Head of caudate nucleus (tissue), 42 donors: ENCODE data around the gene GPATCH8.
A peak's percentile ranks its signal among the peaks of the same experiment; 100 is the strongest.
"Not testable (repeated sequence)": the region's sequence is repeated elsewhere in the genome, so short reads cannot be mapped to it uniquely, and the experiment has no call there.

Source experiments
- DNase-seq, 42 donors: peaks; one replicate each; pipeline versions ENCODE4 v3.0.0 to v3.0.0-alpha.2; 2020 to 2021; ENCODE audit warnings: mixed read lengths in 7 of 42
- intact Hi-C: fragments of 100-400 bp; cut with DNase I; formaldehyde crosslinking; loops from one replicate; pipeline ENCODE4 v1.15.0; 2022

The GPATCH8 gene

DNA sequence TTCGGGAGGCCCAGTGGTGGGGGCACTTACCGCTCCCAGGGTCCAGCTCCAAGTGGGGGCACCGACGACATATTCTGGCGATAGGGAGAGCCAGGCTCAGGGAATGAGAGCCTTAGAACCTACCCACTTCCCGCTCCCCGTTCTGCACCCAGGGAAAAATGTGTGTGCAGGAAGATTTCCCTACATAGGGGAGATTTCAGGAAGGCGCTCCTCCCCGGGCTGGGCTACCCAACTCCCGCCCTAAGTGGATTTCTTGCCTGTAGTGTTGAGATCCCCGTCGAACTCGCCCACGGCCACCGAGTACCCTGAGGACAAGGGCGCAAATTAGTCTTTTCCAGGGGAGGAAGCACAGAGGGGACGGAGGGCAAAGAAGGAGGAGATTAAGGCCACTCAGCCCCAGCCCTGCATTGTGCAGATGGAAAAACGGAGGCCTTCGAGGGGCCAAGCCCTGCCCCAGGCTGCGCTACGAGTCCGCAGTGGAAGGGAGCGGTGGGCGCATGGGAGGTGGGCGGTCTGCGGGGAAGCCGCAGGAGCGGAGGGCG is 118.9 kb downstream of the GPATCH8 start:
- intact Hi-C loops = no loop called here
- DNase-seq = no peak

DNA sequence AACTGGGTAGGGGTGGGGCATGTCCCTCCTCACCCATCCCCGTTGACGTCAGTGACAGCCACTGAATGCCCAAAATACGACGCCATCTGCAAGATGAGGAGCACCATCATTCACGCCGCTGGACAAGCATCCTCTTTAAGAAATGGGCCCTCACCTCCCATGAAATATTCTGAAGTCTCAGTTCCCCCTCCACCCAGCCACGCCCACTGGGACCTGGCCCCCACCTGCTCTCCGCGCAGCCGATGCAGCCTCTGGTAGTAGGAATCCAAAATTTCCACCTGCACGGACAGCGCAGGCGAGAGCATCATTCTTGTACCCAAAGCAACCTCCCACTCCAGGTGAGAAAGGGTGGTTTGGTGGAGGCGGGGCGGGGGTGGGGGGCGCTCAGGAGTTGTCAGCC is 119.3 kb downstream of the GPATCH8 start:
- no peak for DNase-seq
- intact Hi-C loops = no loop called here

DNA sequence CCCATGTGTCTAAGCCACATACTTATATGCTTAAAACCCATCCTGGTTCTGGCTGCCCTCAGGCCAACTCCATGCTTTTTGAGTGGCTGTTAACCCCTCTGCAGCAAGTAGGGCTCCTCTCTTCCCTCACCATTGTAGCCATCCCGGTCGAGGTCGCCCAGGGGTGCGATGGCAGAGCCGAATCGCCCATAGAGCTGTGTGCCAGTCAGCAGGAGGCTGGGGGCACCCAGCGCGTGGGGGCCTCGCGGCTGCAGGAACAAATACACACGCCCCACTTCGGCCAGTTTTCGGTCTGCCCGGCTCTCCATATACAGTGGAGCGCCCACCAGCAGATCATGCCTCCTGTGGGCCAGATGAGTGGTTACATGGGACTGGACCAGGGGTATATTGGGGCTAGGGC is 119.8 kb downstream of the GPATCH8 start:
- intact Hi-C loops = no loop called here
- DNase-seq = no peak

DNA sequence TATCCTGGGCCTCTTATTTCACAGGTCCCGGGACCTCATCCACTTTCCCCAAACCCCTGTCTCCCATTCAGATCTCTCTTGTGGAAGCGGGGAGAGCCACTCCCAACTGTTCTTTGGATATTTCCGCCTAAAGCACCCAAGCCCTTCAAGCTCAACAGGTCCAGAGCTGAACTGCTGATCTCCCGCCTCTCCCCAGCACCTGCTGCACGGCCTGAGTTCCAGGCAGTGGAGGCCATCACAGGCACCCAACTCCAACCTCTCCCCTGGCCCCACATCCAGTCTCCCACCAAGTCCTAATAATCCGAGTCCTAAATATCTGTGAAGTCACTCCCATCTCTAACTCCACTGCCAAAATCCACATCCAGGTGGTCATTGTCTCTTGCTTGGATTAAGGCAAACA is 120.3 kb downstream of the GPATCH8 start:
- DNase-seq = no peak

DNA sequence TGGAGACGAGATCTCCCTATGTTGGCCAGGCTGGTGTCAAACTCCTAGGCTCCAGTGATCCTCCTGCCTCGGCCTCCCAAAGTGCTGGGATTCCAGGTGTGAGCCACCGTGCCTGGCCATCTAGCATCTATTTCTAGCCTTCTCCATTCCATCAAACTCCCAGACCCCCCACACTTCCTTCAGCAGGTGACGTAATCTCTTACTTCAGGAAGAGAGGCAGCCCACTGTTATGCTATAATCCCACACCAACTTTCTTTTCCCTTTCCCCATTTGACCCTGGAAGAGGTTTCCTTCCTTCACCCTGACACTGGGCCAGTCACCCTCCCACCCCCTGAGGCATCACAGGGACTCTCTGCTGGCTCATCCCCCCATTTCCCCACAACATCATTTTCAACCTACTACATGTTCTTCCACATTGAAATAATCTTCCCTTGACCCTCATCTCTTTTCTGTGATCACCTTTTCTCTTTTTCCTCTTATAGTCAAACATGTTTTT is 121.3 kb downstream of the GPATCH8 start:
- intact Hi-C loops = no loop called here
- DNase-seq = no peak

More for the DNA sequence above, 120.3 kb downstream of the GPATCH8 start:
- intact Hi-C loops = no loop called here

DNA sequence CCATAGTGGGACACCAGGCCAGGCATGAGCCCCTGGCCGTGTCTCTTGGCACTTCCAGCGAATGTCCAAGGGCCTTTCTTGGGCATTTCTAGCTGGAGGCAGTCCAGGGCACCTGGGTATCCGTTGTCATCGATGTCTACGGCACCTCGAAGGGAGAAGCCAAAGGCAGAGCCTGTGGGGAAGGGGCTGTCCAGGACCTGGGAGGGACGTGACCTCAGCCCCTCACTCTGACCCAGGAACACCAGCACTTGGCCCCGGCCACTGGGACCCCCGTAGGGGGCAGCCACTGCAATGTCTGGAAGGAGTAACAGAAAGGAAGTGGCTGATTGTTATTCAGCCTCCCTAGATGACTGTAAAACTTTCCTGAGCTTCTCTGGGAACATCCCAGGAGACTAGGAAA is 122.4 kb downstream of the GPATCH8 start:
- intact Hi-C loops = no loop called here
- no peak for DNase-seq

DNA sequence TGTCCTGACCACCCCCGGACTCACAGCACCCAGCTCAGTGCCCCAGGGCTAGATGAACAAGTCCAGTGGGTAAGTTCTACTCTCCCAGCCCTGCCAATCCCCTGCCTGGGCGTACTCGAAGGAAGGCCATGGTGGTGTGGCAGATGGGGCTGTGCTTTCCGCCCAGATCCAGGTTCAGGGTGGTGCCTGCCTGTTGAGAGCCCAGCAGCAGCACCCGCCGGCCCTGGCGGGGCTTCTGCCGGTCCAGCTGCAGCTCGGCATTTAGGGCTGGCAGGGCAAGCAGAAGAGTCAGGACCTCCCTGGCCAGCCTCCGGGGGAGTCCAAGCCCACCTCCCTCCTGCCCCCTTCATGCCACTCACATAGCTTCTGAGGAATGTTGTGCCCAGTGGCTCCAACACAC is 123.3 kb downstream of the GPATCH8 start:
- DNase-seq = no peak

DNA sequence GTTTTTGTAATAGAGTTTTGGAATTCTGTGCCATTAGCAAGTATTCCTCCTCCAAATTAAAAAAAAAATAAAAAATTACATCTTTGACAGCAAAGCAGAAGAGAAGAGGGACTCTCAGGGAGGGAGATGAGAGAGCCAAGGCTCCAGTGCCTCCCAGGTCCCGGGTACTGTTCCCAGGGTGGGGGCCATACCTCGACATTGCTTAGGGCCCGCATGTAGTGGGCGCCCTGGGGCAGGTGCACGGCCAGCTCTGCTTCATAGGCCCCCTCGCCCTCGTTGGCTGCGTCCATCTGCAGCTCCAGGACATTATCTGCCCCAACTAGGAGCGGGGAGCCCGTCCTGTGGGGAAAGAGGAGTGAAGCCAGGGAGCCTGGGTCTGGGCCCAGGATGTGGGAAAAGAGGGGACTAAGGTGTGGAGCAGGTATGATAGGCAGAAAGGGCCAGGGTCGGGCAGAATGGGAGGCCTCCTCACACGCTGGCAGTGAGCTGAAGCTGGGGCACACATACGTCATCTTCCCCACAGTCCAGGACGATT is 125.0 kb downstream of the GPATCH8 start:
- intact Hi-C loops = no loop called here
- DNase-seq = no peak

More for the DNA sequence above, 123.3 kb downstream of the GPATCH8 start:
- intact Hi-C loops = no loop called here

DNA sequence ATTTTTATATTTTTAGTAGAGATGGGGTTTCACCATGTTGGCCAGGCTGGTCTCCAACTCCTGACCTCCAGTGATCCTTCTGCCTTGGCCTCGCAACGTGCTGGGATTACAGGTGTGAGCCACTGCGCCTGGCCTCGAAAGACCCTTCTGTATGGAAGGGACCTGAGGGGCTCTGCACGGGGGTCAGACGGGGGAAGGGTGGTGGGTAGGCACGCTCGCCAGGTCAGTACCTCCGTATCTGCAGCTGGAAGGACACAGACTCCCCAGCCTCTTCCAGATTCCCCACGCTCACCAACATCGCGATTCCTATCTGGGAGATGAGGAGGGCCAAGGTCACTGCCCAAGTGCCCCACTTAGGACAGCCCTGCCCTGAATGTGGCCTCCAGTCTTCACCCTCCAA is 126.4 kb downstream of the GPATCH8 start:
- DNase-seq = no peak
- intact Hi-C loops = no loop called here

DNA sequence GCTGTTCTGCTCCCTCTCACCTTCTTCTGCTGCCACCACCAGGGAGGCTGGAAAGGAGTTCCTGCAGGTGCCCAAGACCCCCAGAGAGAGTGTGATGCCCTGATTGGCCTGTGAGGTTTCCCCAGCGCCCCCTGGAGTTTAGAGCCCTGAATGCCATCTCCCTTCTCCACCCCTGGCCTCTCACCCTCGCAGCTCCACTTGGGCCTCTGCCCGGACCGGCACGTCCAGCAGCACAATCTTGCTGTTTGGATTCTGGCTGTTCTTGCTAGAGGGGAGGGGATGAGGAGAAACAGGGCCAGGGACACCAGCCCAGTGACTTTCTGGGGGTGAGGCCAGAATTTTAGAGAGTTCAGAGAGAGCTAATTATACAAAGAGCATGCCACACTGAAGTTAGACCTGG is 127.1 kb downstream of the GPATCH8 start:
- intact Hi-C loops = no loop called here
- peak in 13 of 42 donors; percentile 23 to 69 (median 33) for DNase-seq

DNA sequence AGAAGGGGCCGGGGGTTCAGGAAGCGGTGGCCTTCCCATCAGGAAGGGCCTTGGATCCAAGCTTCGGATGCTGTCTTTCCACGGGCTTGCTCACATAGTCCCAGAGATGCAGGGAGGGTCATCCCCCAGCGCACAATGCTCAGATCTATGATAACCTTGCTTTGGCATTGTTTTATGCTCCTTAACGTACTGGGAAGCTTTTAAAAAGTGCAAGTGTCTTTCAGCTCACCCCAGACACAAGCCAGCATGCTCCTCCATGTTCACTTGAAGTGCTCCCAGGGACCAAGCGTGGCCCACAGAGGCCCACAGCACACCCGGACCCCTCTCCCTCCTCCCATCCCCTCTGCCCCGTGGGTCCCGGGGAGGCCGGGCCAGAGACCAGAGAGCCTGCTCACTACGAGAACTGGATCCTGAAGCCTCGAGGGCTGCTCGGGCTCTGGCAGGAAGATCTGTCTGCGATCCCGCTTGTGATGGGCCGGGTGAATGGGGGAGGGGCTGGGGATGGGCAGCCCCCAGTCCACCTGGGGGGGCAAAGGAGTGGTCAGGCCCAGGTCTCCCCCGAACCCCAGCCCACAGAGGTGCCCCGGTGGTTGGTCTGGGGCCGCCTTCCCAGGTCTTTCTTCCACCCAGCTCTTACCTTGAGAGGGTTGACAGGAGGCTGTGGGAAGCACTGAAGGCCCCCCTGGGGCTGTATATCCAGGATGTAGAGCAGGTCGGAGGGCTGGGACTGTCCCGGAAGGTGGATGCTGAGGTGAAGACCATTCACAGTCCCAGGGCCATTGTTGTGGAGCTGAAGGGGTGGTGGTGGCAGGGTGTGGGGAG is 127.8 kb downstream of the GPATCH8 start:
- intact Hi-C loops = no loop called here
- DNase-seq = no peak

DNA sequence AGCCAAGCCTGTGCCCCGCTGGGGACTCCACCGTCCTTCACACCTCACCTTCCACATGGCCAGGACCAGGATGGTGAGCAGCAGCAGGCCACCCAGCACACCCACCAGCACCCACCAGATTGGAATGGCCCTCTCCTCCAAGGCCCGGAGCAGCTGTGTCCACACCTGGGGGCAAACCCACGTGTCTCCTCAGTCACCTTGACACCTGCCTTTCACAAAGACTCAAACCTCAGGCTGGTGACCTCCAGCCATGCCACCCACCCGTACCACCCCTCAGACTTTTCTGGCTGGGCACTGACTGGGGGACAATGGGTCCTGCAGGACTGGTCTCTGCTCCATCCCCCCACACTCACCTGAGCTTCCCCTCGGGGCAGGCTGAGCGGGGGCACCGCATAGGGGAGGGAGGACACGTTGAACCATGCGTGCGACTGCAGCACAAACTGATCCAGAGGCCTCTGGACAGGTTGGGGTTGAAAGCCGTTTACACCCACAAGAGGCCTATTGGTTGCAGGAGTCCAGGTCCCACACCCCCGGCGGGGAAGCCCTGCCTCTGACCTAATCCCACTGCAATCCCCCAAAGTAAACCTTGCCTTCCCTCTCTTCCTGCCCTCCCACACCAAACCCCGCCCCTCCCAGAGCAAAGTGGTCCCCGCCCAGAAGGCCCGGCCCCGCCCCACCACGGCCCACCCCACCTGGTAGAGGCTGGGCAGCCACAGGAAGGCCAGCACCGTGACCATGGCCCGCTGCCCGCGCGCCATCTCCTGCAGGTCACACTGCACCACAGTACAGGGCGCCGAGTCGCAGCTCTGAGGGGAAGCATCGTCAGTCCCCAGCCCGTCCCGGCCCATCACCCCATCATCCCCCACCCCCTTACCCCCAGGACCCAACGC is 128.7 kb downstream of the GPATCH8 start:
- intact Hi-C loops = no loop called here
- no peak for DNase-seq

DNA sequence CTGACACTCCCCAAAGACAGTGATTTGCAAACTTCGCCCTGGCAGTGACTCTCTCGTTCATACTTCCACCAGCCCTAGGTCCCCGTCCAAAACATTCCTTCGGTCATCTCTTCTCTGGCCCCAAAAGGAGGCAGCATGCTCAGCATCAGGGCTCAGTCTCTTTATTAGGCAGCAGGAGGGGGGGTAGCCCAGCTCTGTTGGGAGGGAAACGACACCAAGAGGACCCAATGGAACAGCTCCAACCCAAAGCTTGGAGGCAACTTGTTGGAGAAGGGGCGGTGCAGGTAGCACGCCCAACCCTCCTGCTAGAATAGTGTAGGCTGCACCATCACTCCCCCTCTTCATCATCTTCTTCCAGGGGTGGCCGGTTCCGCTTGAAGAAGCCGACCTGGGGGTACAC is 131.2 kb downstream of the GPATCH8 start:
- intact Hi-C loops = no loop called here

DNA sequence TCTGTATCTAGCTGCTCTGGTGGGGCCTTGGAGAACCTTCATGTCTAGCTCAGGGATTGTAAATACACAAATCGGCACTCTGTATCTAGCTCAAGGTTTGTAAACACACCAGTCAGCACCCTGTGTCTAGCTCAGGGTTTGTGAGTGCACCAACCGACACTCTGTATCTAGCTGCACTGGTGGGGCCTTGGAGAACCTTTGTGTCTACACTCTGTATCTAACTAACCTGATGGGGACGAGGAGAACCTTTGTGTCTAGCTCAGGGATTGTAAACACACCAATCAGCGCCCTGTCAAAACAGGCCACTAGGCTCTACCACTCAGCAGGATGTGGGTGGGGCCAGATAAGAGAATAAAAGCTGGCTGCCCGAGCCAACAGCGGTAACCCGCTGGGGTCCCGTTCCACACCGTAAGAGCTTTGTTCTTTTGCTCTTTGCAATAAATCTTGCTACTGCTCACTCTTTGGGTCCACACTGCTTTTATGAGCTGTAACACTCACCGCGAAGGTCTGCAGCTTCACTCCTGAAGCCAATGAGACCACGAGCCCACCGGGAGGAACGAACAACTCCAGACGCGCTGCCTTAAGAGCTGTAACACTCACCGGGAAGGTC is 133.7 kb downstream of the GPATCH8 start:
- DNase-seq, intact Hi-C loops: not testable (repeated sequence)

More for the DNA sequence above, 131.2 kb downstream of the GPATCH8 start:
- DNase-seq = no peak

DNA sequence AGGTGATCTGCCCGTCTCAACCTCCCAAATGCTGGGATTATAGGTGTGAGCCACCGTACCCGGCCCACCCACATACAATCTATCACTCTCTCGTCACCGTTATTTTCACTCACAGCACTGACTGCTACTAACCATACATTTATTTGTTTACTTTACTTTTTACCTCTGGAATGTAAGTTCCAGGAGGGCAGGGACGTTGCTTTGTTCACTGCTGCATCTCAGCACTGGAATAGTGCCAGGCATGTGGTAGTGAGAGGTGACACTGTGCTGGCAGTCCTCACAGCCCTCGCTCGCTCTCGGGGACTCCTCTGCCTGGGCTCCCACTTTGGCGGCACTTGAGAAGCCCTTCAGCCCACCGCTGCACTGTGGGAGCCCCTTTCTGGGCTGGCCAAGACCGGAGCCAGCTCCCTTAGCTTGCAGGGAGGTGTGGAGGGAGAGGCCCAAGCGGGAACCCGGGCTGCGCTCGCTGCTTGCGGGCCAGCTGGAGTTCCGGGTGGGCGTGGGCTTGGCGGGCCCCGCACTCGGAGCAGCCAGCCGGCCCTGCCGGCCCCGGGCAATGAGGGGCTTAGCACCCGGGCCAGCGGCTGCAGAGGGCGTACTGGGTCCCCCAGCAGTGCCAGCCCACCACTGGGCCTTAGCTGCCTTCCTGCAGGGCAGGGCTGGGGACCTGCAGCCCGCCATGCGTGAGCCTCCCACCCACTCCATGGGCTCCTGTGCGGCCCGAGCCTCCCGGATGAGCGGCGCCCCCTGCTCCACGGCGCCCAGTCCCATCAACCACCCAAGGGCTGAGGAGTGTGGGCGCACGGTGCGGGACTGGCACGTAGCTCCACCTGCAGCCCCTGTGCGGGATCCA is 134.6 kb downstream of the GPATCH8 start:
- intact Hi-C loops, DNase-seq: not testable (repeated sequence)

DNA sequence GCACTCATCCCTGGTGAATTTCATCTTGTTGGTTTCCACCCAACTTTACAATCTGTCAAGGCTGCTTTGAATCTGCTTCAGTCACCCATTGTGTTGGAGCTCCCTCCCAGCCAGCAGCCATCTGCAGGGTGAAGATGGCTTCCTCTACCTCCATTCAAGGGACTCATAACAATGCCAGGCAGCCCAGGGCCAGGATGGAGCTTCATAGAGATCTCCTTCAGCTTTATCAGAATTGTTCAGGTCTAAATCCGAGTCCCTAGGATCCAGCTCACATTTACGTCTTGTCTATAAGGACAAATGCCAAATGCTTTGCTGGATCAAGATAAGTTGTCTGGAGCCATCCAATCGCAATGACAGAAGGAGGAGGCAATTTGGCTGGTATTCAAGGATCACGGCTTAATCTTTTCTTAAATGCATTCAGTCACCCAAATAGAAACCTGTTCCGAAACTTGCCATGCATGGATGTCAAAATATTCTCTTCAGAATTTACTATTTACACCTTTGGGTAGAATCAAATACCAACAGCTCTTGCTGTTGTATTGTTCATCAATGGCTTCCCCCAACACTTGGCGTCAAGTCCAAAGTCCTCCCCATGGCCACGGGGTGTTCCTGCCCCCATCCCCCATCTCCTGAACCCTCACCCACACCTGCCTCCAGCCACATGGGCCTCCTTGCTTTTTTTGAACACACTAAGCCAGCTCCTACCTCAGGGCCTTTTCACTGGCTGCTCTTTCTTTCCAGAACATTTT is 135.8 kb downstream of the GPATCH8 start:
- no peak for DNase-seq
- intact Hi-C loops = no loop called here

DNA sequence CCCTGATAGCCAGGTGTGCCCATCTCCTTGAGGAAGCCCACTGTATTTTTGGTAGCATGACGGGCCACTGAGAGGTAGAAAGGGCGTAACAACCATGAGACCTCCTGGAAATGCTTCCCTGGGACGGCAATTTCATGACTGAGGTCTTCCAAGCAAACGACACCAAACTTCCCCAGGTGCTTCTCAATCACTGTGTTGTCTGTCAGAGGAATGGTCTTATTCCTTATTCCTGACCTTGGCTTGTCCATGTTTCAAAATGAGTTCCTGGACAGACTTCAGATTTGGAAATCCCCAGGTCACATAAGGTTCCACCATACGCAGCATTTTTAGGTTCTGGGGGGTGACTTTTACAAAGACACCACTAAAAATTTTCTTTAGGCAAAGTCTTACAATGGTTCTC is 138.2 kb downstream of the GPATCH8 start:
- DNase-seq, intact Hi-C loops: not testable (repeated sequence)
